A549 (cell line): ENCODE results near the gene NCDN.

Source experiments
- KDM1A ChIP-seq: fragments of 200-600 bp; sonication (generic); IDR thresholded peaks from 2 replicates; pipeline ENCODE4 v1.6.1; 2016; ENCODE audit warnings: low read depth, mild to moderate bottlenecking
- POLR2A ChIP-seq: IDR thresholded peaks from 2 replicates; pipeline ENCODE4 v1.6.1; 2012; ENCODE audit warnings: mild to moderate bottlenecking, low read length

DNA sequence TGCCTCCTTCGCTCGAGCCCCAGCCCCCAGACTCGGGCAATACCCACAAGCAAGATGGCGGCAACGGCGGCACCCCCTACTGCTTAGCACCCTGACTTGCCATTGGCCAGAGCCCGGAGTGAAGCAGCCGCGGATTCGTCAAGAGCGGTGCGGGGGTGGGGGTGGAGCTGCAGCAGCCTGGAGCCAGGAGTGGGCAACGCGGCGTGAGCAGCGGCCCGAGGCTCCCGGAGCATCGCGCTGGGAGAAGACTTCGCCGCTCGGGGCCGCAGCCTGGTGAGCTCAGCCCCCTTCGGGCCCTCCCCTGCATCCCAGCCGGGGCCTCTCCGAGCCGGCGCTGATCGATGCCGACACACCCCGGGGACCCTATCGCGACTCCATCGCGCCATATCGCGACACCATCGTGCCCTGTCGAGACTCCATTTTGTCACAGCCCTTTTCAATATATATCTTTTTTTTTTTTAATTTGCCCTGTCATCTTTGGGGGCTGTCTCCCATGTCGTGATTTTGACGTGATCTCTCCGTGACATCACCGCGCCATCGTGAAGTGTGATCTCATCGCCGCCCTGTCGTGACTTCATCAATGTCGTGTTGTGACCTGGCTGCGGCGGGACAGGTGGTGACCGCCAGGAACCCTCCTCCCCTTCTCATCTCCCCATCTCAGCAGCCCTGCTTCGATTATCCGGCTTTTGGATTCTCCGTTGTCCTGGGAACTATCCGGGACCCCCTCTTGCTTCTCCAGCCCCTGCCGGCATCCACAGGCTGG is at the start of gene NCDN:
- no peak for TF ChIP-seq KDM1A
- peak; percentile 89 for TF ChIP-seq POLR2A
